Thymus (tissue), 11 donors: ENCODE measurements around the gene NUDT4. TPM values are rescaled to one million over a fixed set of nuclear protein-coding genes. Genes with fewer than 3 reads are reported as not detected.

ENCODE experiments used
- DNase-seq, 9 donors: peaks; one replicate each; pipeline ENCODE4 v3.0.0-alpha.2; 2013; ENCODE audit warnings: low spot score in 9 of 9, low read depth in 6 of 9, missing footprints in 1 of 9
- H3K27ac ChIP-seq, 2 donors: one replicate each; pipeline ENCODE4 v1.5.1; 2013; ENCODE audit warnings: control low read depth in 1 of 2, low read depth in 1 of 2, low read length in 1 of 2, mild to moderate bottlenecking in 1 of 2, moderate library complexity in 1 of 2
- H3K27me3 ChIP-seq, 2 donors: one replicate each; pipeline ENCODE4 v1.5.1; 2013; ENCODE audit warnings: low read length in 1 of 2; ENCODE audit not compliant: control insufficient read depth in 2 of 2, insufficient read depth in 1 of 2
- H3K36me3 ChIP-seq, 2 donors: one replicate each; pipeline ENCODE4 v1.5.1; 2013; ENCODE audit warnings: low read length in 1 of 2, mild to moderate bottlenecking in 1 of 2, moderate library complexity in 1 of 2; ENCODE audit not compliant: control insufficient read depth in 2 of 2, insufficient read depth in 2 of 2
- H3K4me1 ChIP-seq, 2 donors: one replicate each; pipeline ENCODE4 v1.5.1; 2013; ENCODE audit warnings: low read length in 2 of 2; ENCODE audit not compliant: control insufficient read depth in 2 of 2, insufficient read depth in 2 of 2
- H3K4me3 ChIP-seq, 2 donors: one replicate each; pipeline ENCODE4 v1.5.1; 2013; ENCODE audit warnings: low read length in 2 of 2, control low read depth in 1 of 2, mild to moderate bottlenecking in 1 of 2
- H3K9me3 ChIP-seq, 2 donors: one replicate each; pipeline ENCODE4 v1.5.1; 2013; ENCODE audit warnings: low read length in 1 of 2, mild to moderate bottlenecking in 1 of 2; ENCODE audit not compliant: control insufficient read depth in 2 of 2, insufficient read depth in 1 of 2
- WGBS: extraction: QIAGEN DNeasy Blood & Tissue Kit; methylation state at CpG from one replicate; pipeline ENCODE4 v1.1.7; 2013; 5-methylcytosine and 5-hydroxymethylcytosine counted together
- polyA plus RNA-seq: library from polyadenylated mRNA; stranded (reverse); fragments of 200-250 nt; gene quantifications from one replicate; pipeline ENCODE4 v1.2.3, GENCODE V29; 2013
- total RNA-seq: library from RNA; stranded (reverse); fragments of 120-200 nt; gene quantifications from one replicate; pipeline ENCODE4 v1.2.4, GENCODE V29; 2013
- donor health status: healthy.

The NUDT4 gene
- total and polyA plus RNA-seq, 2 donors = 26.7 to 42.3 TPM

- Histone ChIP-seq H3K4me3 (peak overlapping the region; percentile 64 to 92), H3K9me3 (no peaks in the 10 kb centered on the region), H3K36me3 (no peaks in the 10 kb centered on the region), H3K4me1 (peaks cover 17 to 24% of the 10 kb centered on the region in 2 donors), H3K27me3 (no peaks in the 10 kb centered on the region), H3K27ac (peak overlapping the region; percentile 77 to 96)
- DNase-seq = peak in 1 of 9 donors; percentile 25
- WGBS = 13% methylated on average over 19 of the region's 19 CpGs
Measured at GRCh38 chr12:93442411-93443340, 65.0 kb downstream of the NUDT4 start.

GRCh38 chr12:93443576-93443975, 65.9 kb downstream of the NUDT4 start:
- 96% methylated on average over 4 of the region's 4 CpGs for WGBS
- H3K9me3 ChIP-seq = no peaks in the 10 kb centered on the region
- no peaks in the 10 kb centered on the region for H3K27me3 ChIP-seq

GRCh38 chr12:93447555-93448290, 70.0 kb downstream of the NUDT4 start:
- no peaks in the 10 kb centered on the region for H3K9me3 ChIP-seq
- H3K27ac ChIP-seq = peak overlapping the region; percentile 85 to 89
- no peak overlapping the region for H3K4me3 ChIP-seq
- 77% methylated on average over 4 of the region's 4 CpGs for WGBS
- DNase-seq = peak in 2 of 9 donors; percentile 27 to 69
- H3K36me3 ChIP-seq = no peaks in the 10 kb centered on the region
- H3K27me3 ChIP-seq = no peaks in the 10 kb centered on the region
- peaks cover 5 to 23% of the 10 kb centered on the region in 2 donors for H3K4me1 ChIP-seq

More at GRCh38 chr12:93443576-93443975, 65.9 kb downstream of the NUDT4 start:
- DNase-seq = no peak
- Histone ChIP-seq H3K27ac (no peak overlapping the region), H3K4me1 (peaks cover 10 to 26% of the 10 kb centered on the region in 2 donors), H3K36me3 (no peaks in the 10 kb centered on the region), H3K4me3 (no peak overlapping the region)

- 95% methylated on average over 5 of the region's 5 CpGs for WGBS
- DNase-seq = peak in 1 of 9 donors; percentile 15
Measured at GRCh38 chr12:93448796-93449195, 71.1 kb downstream of the NUDT4 start.

GRCh38 chr12:93449277-93449676, 71.6 kb downstream of the NUDT4 start:
- H3K27ac ChIP-seq = peak overlapping the region in 1 of 2 donors; percentile 18
- whole genome bisulfite sequencing = 91% methylated on average over 1 of the region's 1 CpG
- no peaks in the 10 kb centered on the region for H3K9me3 ChIP-seq
- H3K36me3 ChIP-seq = no peaks in the 10 kb centered on the region
- H3K4me1 ChIP-seq = peaks cover 5 to 20% of the 10 kb centered on the region in 2 donors
- peak in 1 of 9 donors; percentile 20 for DNase-seq
- H3K27me3 ChIP-seq = no peaks in the 10 kb centered on the region
- H3K4me3 ChIP-seq = no peak overlapping the region

More at GRCh38 chr12:93448796-93449195, 71.1 kb downstream of the NUDT4 start:
- Histone ChIP-seq H3K4me1 (peaks cover 5 to 20% of the 10 kb centered on the region in 2 donors), H3K27ac (no peak overlapping the region), H3K27me3 (no peaks in the 10 kb centered on the region), H3K9me3 (no peaks in the 10 kb centered on the region), H3K36me3 (no peaks in the 10 kb centered on the region), H3K4me3 (no peak overlapping the region)

GRCh38 chr12:93451423-93452158, 73.9 kb downstream of the NUDT4 start:
- DNase-seq = no peak
- no peaks in the 10 kb centered on the region for H3K36me3 ChIP-seq
- 83% methylated on average over 3 of the region's 3 CpGs for WGBS
- no peaks in the 10 kb centered on the region for H3K27me3 ChIP-seq
- H3K4me3 ChIP-seq = no peak overlapping the region
- no peak overlapping the region for H3K27ac ChIP-seq
- H3K9me3 ChIP-seq = no peaks in the 10 kb centered on the region
- peaks cover 5 to 20% of the 10 kb centered on the region in 2 donors for H3K4me1 ChIP-seq

GRCh38 chr12:93453633-93454032, 75.9 kb downstream of the NUDT4 start:
- no peak overlapping the region for H3K4me3 ChIP-seq

GRCh38 chr12:93456077-93456476, 78.4 kb downstream of the NUDT4 start:
- WGBS = 88% methylated on average over 2 of the region's 2 CpGs
- H3K4me1 ChIP-seq = peaks cover 0 to 3% of the 10 kb centered on the region in 2 donors
- no peaks in the 10 kb centered on the region for H3K27me3 ChIP-seq
- H3K27ac ChIP-seq = no peak overlapping the region
- DNase-seq = no peak
- H3K4me3 ChIP-seq = no peak overlapping the region
- H3K9me3 ChIP-seq = no peaks in the 10 kb centered on the region
- no peaks in the 10 kb centered on the region for H3K36me3 ChIP-seq

More at GRCh38 chr12:93453633-93454032, 75.9 kb downstream of the NUDT4 start:
- 98% methylated on average over 5 of the region's 5 CpGs for WGBS
- DNase-seq = no peak
- Histone ChIP-seq H3K36me3 (no peaks in the 10 kb centered on the region), H3K27ac (no peak overlapping the region), H3K4me1 (peaks cover 0 to 6% of the 10 kb centered on the region in 2 donors), H3K9me3 (no peaks in the 10 kb centered on the region), H3K27me3 (no peaks in the 10 kb centered on the region)
